Parathyroid adenoma (tissue), 2 donors: Measurements from ENCODE around the gene C1QTNF7.

ENCODE experiments used
- H2AFZ ChIP-seq: fragments of 300-600 bp; sonication (generic); one replicate; pipeline ENCODE4 v1.7.0; 2017; ENCODE audit warnings: antibody characterized with exemption, mild to moderate bottlenecking
- H3K27ac ChIP-seq: fragments of 300-600 bp; sonication (generic); one replicate; pipeline ENCODE4 v1.7.0; 2017
- H3K27me3 ChIP-seq: fragments of 300-600 bp; sonication (generic); one replicate; pipeline ENCODE4 v1.7.0; 2017; ENCODE audit warnings: low read length; ENCODE audit not compliant: control insufficient read depth, insufficient read depth
- H3K36me3 ChIP-seq: fragments of 300-600 bp; sonication (generic); one replicate; pipeline ENCODE4 v1.7.0; 2017; ENCODE audit warnings: low read length; ENCODE audit not compliant: control insufficient read depth, insufficient read depth
- H3K4me1 ChIP-seq: fragments of 300-600 bp; sonication (generic); one replicate; pipeline ENCODE4 v1.7.0; 2017; ENCODE audit warnings: control low read depth
- H3K4me2 ChIP-seq: fragments of 300-600 bp; sonication (generic); one replicate; pipeline ENCODE4 v1.7.0; 2017; ENCODE audit warnings: low read length
- H3K4me3 ChIP-seq: fragments of 300-600 bp; sonication (generic); one replicate; pipeline ENCODE4 v1.7.0; 2017; ENCODE audit warnings: low read depth, low read length
- H3K79me2 ChIP-seq: fragments of 300-600 bp; sonication (generic); one replicate; pipeline ENCODE4 v1.7.0; 2017; ENCODE audit warnings: control low read depth
- H3K9ac ChIP-seq: fragments of 300-600 bp; sonication (generic); one replicate; pipeline ENCODE4 v1.7.0; 2017; ENCODE audit warnings: mild to moderate bottlenecking
- H3K9me3 ChIP-seq: fragments of 300-600 bp; sonication (generic); one replicate; pipeline ENCODE4 v1.7.0; 2017; ENCODE audit warnings: low read length; ENCODE audit not compliant: control insufficient read depth
- CTCF ChIP-seq: fragments of 300-600 bp; sonication (generic); IDR thresholded peaks from one replicate; pipeline ENCODE4 v1.7.0; 2017; ENCODE audit warnings: antibody characterized with exemption, mild to moderate bottlenecking
- donor health status: primary hyperparathyroidism.

Gene C1QTNF7

GRCh38 chr4:15469402-15470127, 41.7 kb downstream of the C1QTNF7 start, which contains the start of gene CC2D2A:
CC2D2A (plus strand) TSS chr4:15469882; CDS start chr4:15475933, 6,051 bp downstream.
- no peak for TF ChIP-seq CTCF
- peak within 1 kb of the TSS; percentile 47 for H3K27ac ChIP-seq
- H3K4me2 ChIP-seq: peak within 1 kb of the TSS; percentile 88
- H3K4me3 ChIP-seq: peak within 1 kb of the TSS; percentile 88
- H3K9ac ChIP-seq: no peak within 1 kb of the TSS
- H3K9me3 ChIP-seq: no peaks in the 10 kb centered on the region
- no peaks in the 10 kb centered on the region for H3K79me2 ChIP-seq
- no peaks in the 10 kb centered on the region for H3K36me3 ChIP-seq
- H3K27me3 ChIP-seq: no peaks in the 10 kb centered on the region
- peak within 1 kb of the TSS; percentile 73 for H2AFZ ChIP-seq
- H3K4me1 ChIP-seq: no peaks in the 10 kb centered on the region

- H3K4me3 ChIP-seq: peak overlapping the region; percentile 88
- peak overlapping the region; percentile 88 for H3K4me2 ChIP-seq
- TF ChIP-seq CTCF: no peak
- peak overlapping the region; percentile 73 for H2AFZ ChIP-seq
- no peaks in the 10 kb centered on the region for H3K4me1 ChIP-seq
- H3K27me3 ChIP-seq: no peaks in the 10 kb centered on the region
- H3K9me3 ChIP-seq: no peaks in the 10 kb centered on the region
- H3K27ac ChIP-seq: peak overlapping the region; percentile 47
- H3K79me2 ChIP-seq: no peaks in the 10 kb centered on the region
- H3K36me3 ChIP-seq: no peaks in the 10 kb centered on the region
- no peak overlapping the region for H3K9ac ChIP-seq
Observed at GRCh38 chr4:15470128-15470475, 42.3 kb downstream of the C1QTNF7 start.

GRCh38 chr4:15476396-15476795, 48.6 kb downstream of the C1QTNF7 start:
- no peak overlapping the region for H3K27ac ChIP-seq
- H3K36me3 ChIP-seq: no peaks in the 10 kb centered on the region
- no peak overlapping the region for H3K4me3 ChIP-seq
- H3K4me2 ChIP-seq: no peak overlapping the region
- H3K79me2 ChIP-seq: no peaks in the 10 kb centered on the region
- TF ChIP-seq CTCF: no peak
- no peak overlapping the region for H2AFZ ChIP-seq
- H3K9ac ChIP-seq: no peak overlapping the region
- no peaks in the 10 kb centered on the region for H3K9me3 ChIP-seq
- H3K27me3 ChIP-seq: no peaks in the 10 kb centered on the region
- H3K4me1 ChIP-seq: no peaks in the 10 kb centered on the region

GRCh38 chr4:15478724-15479088, 50.9 kb downstream of the C1QTNF7 start:
- no peak for TF ChIP-seq CTCF
- H3K4me2 ChIP-seq: no peak overlapping the region
- no peak overlapping the region for H3K4me3 ChIP-seq
- no peak overlapping the region for H3K27ac ChIP-seq
- H2AFZ ChIP-seq: no peak overlapping the region
- no peaks in the 10 kb centered on the region for H3K79me2 ChIP-seq
- H3K9ac ChIP-seq: no peak overlapping the region
- no peaks in the 10 kb centered on the region for H3K27me3 ChIP-seq
- no peaks in the 10 kb centered on the region for H3K4me1 ChIP-seq
- no peaks in the 10 kb centered on the region for H3K9me3 ChIP-seq
- H3K36me3 ChIP-seq: no peaks in the 10 kb centered on the region
